ENCODE measurements around the gene OST4. TPM values are rescaled to one million over a fixed set of nuclear protein-coding genes. Genes with fewer than 3 reads are reported as not detected.
A peak's percentile ranks its signal among the peaks of the same experiment; 100 is the strongest.

OST4 gene
- total RNA-seq, 1 donor from 2014 or later = 84.6 TPM

DNA sequence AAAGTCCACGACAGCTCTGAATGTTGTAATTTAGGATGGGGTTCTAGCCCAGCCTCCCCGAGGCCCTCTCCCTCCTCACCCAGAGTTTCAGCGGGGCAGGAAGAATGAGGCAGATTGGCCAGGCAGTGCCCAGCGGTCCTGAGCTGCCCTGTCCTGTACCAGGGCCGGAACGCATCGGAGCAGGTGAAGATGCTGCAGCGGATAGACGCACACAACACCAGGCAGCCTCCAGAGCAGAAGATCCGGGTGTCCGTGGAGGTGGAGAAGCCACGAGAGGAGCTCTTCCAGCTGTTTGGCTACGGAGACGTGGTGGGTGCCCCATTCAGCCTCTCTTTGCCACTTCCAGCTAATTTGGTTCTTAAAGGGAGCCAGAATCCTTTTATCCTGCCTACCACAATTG, 25.9 kb upstream of the OST4 start:
- Histone ChIP-seq H3K27ac (no peak overlapping the region), H3K4me2 (no peak overlapping the region), H3F3A (ENCODE audit: low read depth) (no peaks in the 10 kb centered on the region), H3K4me1 (no peaks in the 10 kb centered on the region), H4K20me1 (ENCODE audit: low read depth) (no peaks in the 10 kb centered on the region), H3K36me3 (no peaks in the 10 kb centered on the region), H3K9me3 (ENCODE audit: low read depth) (no peaks in the 10 kb centered on the region), H2AFZ (replicated peaks) (no peak overlapping the region), H3K79me2 (ENCODE audit: low read depth) (no peaks in the 10 kb centered on the region), H3K9ac (no peak overlapping the region), H3K27me3 (no peaks in the 10 kb centered on the region), H3K4me3 (no peak overlapping the region)
- DNase-seq (ENCODE audit: low spot score) = no peak
- Mint-ChIP-seq H3K36me3 (no peaks in the 10 kb centered on the region), H3K27ac (peak overlapping the region; percentile 37), H3K27me3 (ENCODE audit: insufficient read depth, low read depth) (peaks cover 16% of the 10 kb centered on the region), H3K4me1 (peaks cover 9% of the 10 kb centered on the region), H3K9me3 (no peaks in the 10 kb centered on the region), H3K4me3 (no peak overlapping the region)
- no peak for TF ChIP-seq EZH2phosphoT487 (IDR thresholded peaks at IDR 0.05)
- TF ChIP-seq, protein P1, sequence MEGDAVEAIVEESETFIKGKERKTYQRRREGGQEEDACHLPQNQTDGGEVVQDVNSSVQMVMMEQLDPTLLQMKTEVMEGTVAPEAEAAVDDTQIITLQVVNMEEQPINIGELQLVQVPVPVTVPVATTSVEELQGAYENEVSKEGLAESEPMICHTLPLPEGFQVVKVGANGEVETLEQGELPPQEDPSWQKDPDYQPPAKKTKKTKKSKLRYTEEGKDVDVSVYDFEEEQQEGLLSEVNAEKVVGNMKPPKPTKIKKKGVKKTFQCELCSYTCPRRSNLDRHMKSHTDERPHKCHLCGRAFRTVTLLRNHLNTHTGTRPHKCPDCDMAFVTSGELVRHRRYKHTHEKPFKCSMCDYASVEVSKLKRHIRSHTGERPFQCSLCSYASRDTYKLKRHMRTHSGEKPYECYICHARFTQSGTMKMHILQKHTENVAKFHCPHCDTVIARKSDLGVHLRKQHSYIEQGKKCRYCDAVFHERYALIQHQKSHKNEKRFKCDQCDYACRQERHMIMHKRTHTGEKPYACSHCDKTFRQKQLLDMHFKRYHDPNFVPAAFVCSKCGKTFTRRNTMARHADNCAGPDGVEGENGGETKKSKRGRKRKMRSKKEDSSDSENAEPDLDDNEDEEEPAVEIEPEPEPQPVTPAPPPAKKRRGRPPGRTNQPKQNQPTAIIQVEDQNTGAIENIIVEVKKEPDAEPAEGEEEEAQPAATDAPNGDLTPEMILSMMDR (IDR thresholded peaks at IDR 0.05) = no peak
- no peak for TF ChIP-seq EZH2 (IDR thresholded peaks at IDR 0.05)

- Histone ChIP-seq H3K4me3 (no peak overlapping the region), H3K4me2 (no peak overlapping the region), H3K9me3 (ENCODE audit: low read depth) (no peaks in the 10 kb centered on the region), H3K9ac (no peak overlapping the region), H4K20me1 (ENCODE audit: low read depth) (no peaks in the 10 kb centered on the region), H3K36me3 (no peaks in the 10 kb centered on the region), H3K79me2 (ENCODE audit: low read depth) (no peaks in the 10 kb centered on the region), H2AFZ (replicated peaks) (no peak overlapping the region), H3K27me3 (no peaks in the 10 kb centered on the region), H3K4me1 (no peaks in the 10 kb centered on the region), H3F3A (ENCODE audit: low read depth) (no peaks in the 10 kb centered on the region), H3K27ac (no peak overlapping the region)
- Mint-ChIP-seq H3K36me3 (no peaks in the 10 kb centered on the region), H3K4me3 (peak overlapping the region; percentile 67), H3K9me3 (no peaks in the 10 kb centered on the region), H3K27ac (no peak overlapping the region), H3K4me1 (peaks cover 9% of the 10 kb centered on the region), H3K27me3 (ENCODE audit: insufficient read depth, low read depth) (peaks cover 16% of the 10 kb centered on the region)
- DNase-seq (ENCODE audit: low spot score) = no peak
- TF ChIP-seq EZH2 (IDR thresholded peaks at IDR 0.05) (no peak), EZH2phosphoT487 (IDR thresholded peaks at IDR 0.05) (no peak)
- TF ChIP-seq, protein P1 (IDR thresholded peaks at IDR 0.05) = no peak
Measured at GRCh38 chr2:27096748-27097297, 25.4 kb upstream of the OST4 start.

- Histone ChIP-seq H3K36me3 (no peaks in the 10 kb centered on the region), H3K4me2 (peak overlapping the region; percentile 70), H3K4me3 (peak overlapping the region; percentile 28), H4K20me1 (ENCODE audit: low read depth) (no peaks in the 10 kb centered on the region), H3K9me3 (ENCODE audit: low read depth) (no peaks in the 10 kb centered on the region), H3K79me2 (ENCODE audit: low read depth) (no peaks in the 10 kb centered on the region), H3K27me3 (no peaks in the 10 kb centered on the region), H2AFZ (replicated peaks) (peak overlapping the region; percentile 94), H3K9ac (no peak overlapping the region), H3K27ac (no peak overlapping the region), H3F3A (ENCODE audit: low read depth) (no peaks in the 10 kb centered on the region), H3K4me1 (no peaks in the 10 kb centered on the region)
- Mint-ChIP-seq H3K36me3 (no peaks in the 10 kb centered on the region), H3K27ac (peak overlapping the region; percentile 83), H3K4me3 (peak overlapping the region; percentile 62), H3K9me3 (no peaks in the 10 kb centered on the region), H3K27me3 (ENCODE audit: insufficient read depth, low read depth) (peaks cover 16% of the 10 kb centered on the region), H3K4me1 (peaks cover 12% of the 10 kb centered on the region)
- TF ChIP-seq EZH2phosphoT487 (IDR thresholded peaks at IDR 0.05) (no peak), EZH2 (IDR thresholded peaks at IDR 0.05) (no peak)
- TF ChIP-seq, protein P1 (IDR thresholded peaks at IDR 0.05) = no peak
- peak; percentile 80 for DNase-seq (ENCODE audit: low spot score)
Measured at GRCh38 chr2:27095745-27096651, 24.5 kb upstream of the OST4 start.
